Femur (tissue), 1 donor: ENCODE results near the gene ZNF423.
A peak's percentile ranks its signal among the peaks of the same experiment; 100 is the strongest.

Experiments used
- DNase-seq: peaks from one replicate; pipeline ENCODE4 v3.0.0-alpha.2; 2017

ZNF423 gene

GRCh38 chr16:49747654-49748053 is 108.3 kb downstream of the ZNF423 start:
- DNase-seq = no peak

GRCh38 chr16:49746545-49746944 is 109.4 kb downstream of the ZNF423 start:
- DNase-seq = no peak

GRCh38 chr16:49745311-49745747 is 110.6 kb downstream of the ZNF423 start:
- DNase-seq = no peak

GRCh38 chr16:49744244-49745220 is 111.4 kb downstream of the ZNF423 start:
- no peak for DNase-seq

GRCh38 chr16:49743658-49744057 is 112.3 kb downstream of the ZNF423 start:
- DNase-seq = no peak

GRCh38 chr16:49743203-49743464 is 112.8 kb downstream of the ZNF423 start:
- DNase-seq = no peak

- DNase-seq = no peak
Measured at GRCh38 chr16:49742428-49743202, 113.3 kb downstream of the ZNF423 start.

- DNase-seq = peak; percentile 76
Measured at GRCh38 chr16:49740256-49740655, 115.7 kb downstream of the ZNF423 start.

GRCh38 chr16:49739381-49739780 is 116.5 kb downstream of the ZNF423 start:
- DNase-seq = no peak

GRCh38 chr16:49738832-49739231 is 117.1 kb downstream of the ZNF423 start:
- no peak for DNase-seq

GRCh38 chr16:49738001-49738400 is 117.9 kb downstream of the ZNF423 start:
- no peak for DNase-seq

- no peak for DNase-seq
Measured at GRCh38 chr16:49737541-49737940, 118.4 kb downstream of the ZNF423 start.

GRCh38 chr16:49734331-49734730 is 121.6 kb downstream of the ZNF423 start:
- DNase-seq = peak; percentile 77

- DNase-seq = no peak
Measured at GRCh38 chr16:49733313-49734009, 122.5 kb downstream of the ZNF423 start.

- no peak for DNase-seq
Measured at GRCh38 chr16:49731911-49732310, 124.0 kb downstream of the ZNF423 start.

- no peak for DNase-seq
Measured at GRCh38 chr16:49730772-49731171, 125.1 kb downstream of the ZNF423 start.

- no peak for DNase-seq
Measured at GRCh38 chr16:49727611-49728010, 128.3 kb downstream of the ZNF423 start.

- no peak for DNase-seq
Measured at GRCh38 chr16:49726155-49726554, 129.8 kb downstream of the ZNF423 start.

- no peak for DNase-seq
Measured at GRCh38 chr16:49725651-49726050, 130.3 kb downstream of the ZNF423 start.

- DNase-seq = no peak
Measured at GRCh38 chr16:49724774-49725173, 131.1 kb downstream of the ZNF423 start.

- DNase-seq = no peak
Measured at GRCh38 chr16:49723310-49723709, 132.6 kb downstream of the ZNF423 start.

GRCh38 chr16:49720225-49720624 is 135.7 kb downstream of the ZNF423 start:
- no peak for DNase-seq

GRCh38 chr16:49717689-49718088 is 138.2 kb downstream of the ZNF423 start:
- DNase-seq = no peak
